Measurements from ENCODE around the gene IGSF21.

DNA sequence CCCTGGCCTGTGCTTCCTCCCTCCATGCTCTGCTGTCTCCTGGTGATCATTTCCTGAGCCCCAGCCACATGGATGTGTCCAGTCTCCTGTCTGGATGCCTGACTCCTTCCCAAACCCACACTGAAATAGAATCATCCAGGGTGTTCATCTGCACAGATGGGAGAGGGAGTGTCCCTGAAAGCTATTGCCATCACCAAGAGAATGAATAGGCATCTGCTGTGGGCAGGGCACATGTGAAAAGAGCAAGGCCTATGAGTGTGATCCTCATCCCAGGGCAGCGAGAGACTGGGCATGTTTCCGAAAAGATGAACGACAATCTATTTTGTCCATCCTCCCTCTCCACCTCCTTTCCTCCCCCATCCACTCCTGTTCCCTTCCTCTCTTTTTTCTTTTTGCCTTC is 5.0 kb downstream of the IGSF21 start:
- TF ChIP-seq CTCF (IDR thresholded peaks at IDR 0.05) (no peak), POLR2A (IDR thresholded peaks at IDR 0.05) (no peak)
